Ovary (tissue), 9 donors: ENCODE results near the gene HIP1. TPM values are rescaled to one million over a fixed set of nuclear protein-coding genes. Genes with fewer than 3 reads are reported as not detected.
"Not testable (repeated sequence)": the region's sequence is repeated elsewhere in the genome, so short reads cannot be mapped to it uniquely, and the experiment has no call there.

ENCODE experiments used
- DNase-seq, 5 donors: peaks; one replicate each; pipeline ENCODE4 v3.0.0-alpha.2; 2019 to 2020
- H3K27ac ChIP-seq, 2 donors: fragments of 200-600 bp; one replicate each; pipeline versions ENCODE4 v1.5.1 to v1.8.0; 2019 to 2022
- H3K27me3 ChIP-seq: fragments of 200-600 bp; one replicate; pipeline ENCODE4 v1.8.0; 2022
- H3K36me3 ChIP-seq: fragments of 200-600 bp; sonication (generic); one replicate; pipeline ENCODE4 v1.5.1; 2019
- H3K4me1 ChIP-seq: one replicate; pipeline ENCODE4 v1.8.1; 2013; ENCODE audit warnings: mild to moderate bottlenecking, moderate library complexity; ENCODE audit not compliant: insufficient read depth
- H3K4me3 ChIP-seq: fragments of 200-600 bp; sonication (generic); one replicate; pipeline ENCODE4 v1.5.1; 2017
- H3K9me3 ChIP-seq, 2 donors: fragments of 200-600 bp in 1 of 2; sonication (generic) in 1 of 2; one replicate each; pipeline versions ENCODE4 v1.5.1 to v1.8.1; 2013 to 2019; ENCODE audit warnings: mild to moderate bottlenecking in 1 of 2, moderate library complexity in 1 of 2
- CTCF ChIP-seq, 3 donors: fragments of 450-650 bp in 2 of 3; fragments of 200-600 bp in 1 of 3; IDR thresholded peaks; one replicate each; pipeline versions ENCODE4 v1.5.1 to v1.8.0; 2016 to 2022; ENCODE audit warnings: antibody characterized with exemption in 3 of 3, mild to moderate bottlenecking in 1 of 3
- EP300 ChIP-seq: sonication (generic); formaldehyde crosslinking; IDR thresholded peaks from one replicate; pipeline ENCODE4 v1.6.1; 2017; ENCODE audit warnings: antibody characterized with exemption
- POLR2A ChIP-seq: fragments of 450-650 bp; IDR thresholded peaks from one replicate; pipeline ENCODE4 v1.6.1; 2017; ENCODE audit warnings: antibody characterized with exemption, mild to moderate bottlenecking, moderate library complexity
- WGBS, 3 donors: extraction: QIAGEN DNeasy Blood & Tissue Kit in 1 of 3; methylation state at CpG; one replicate each; pipeline versions ENCODE4 v1.1.5 to v1.1.7; 2013 to 2017; 5-methylcytosine and 5-hydroxymethylcytosine counted together
- intact Hi-C, 4 donors: fragments of 100-400 bp; cut with DNase I; formaldehyde crosslinking; loops; one replicate each; pipeline versions ENCODE4 v1.11.0 to v1.15.1; 2022 to 2023
- polyA plus RNA-seq, 2 donors: library from polyadenylated mRNA; stranded (reverse); fragments of 200-250 nt in 1 of 2; fragments of 350-450 nt in 1 of 2; fragmentation: Illumina TruSeq in 1 of 2; extraction: RNeasy Lipid Tissue Mini Kit (QIAGEN cat#74804) in 1 of 2; gene quantifications; one replicate each; pipeline ENCODE4 v1.2.3, GENCODE V29; 2013 to 2014
- total RNA-seq, 7 donors: library from RNA; depleted of rRNA in 2 of 7; stranded (reverse); fragments of >200 nt in 2 of 7; fragmentation: NEBNext Ultra II Directional in 3 of 7; extraction: Animal tissue kit (Norgen Biotek cat#: 25700) in 3 of 7; gene quantifications; one replicate each; pipeline versions ENCODE4 v1.1.0 to v1.2.4, GENCODE V29; 2016 to 2023
- donor health status: DM: no; HTN: no; CAD: no; lungs with moderate emphysema.
- donor health status: DM: no; HTN: no; CAD: no.
- donor health status: Bipolar disorder and iron deficiency.
- donor health status: DM: yes; HTN: yes; CAD: no.
- donor health status: DM: no; HTN: no; CAD: no.
- donor health status: DM: yes; HTN: yes; CAD: no.

Gene HIP1
- total and polyA plus RNA-seq, 9 donors, result 9.4 to 31.4 (median 16.8) TPM

- Histone ChIP-seq H3K4me1 (peaks cover 4% of the 10 kb centered on the region), H3K36me3 (no peaks in the 10 kb centered on the region), H3K27ac (no peak overlapping the region), H3K9me3 (no peaks in the 10 kb centered on the region), H3K27me3 (no peaks in the 10 kb centered on the region), H3K4me3 (no peak overlapping the region)
- no peak for TF ChIP-seq EP300
- TF ChIP-seq CTCF (IDR thresholded peaks at IDR 0.05), result no peak
- TF ChIP-seq POLR2A, result no peak
- WGBS, 3 donors, result 73 to 88% (median 78%) methylated on average over 3 to 4 of the region's 4 CpGs
- DNase-seq, result no peak
- intact Hi-C loops, result no loop called here
Measured at GRCh38 chr7:75696263-75697037, 42.3 kb downstream of the HIP1 start.

GRCh38 chr7:75694638-75695399, 43.9 kb downstream of the HIP1 start:
- TF ChIP-seq CTCF (IDR thresholded peaks at IDR 0.05) (no peak), EP300 (no peak), POLR2A (no peak)
- Histone ChIP-seq H3K27me3 (no peaks in the 10 kb centered on the region), H3K36me3 (no peaks in the 10 kb centered on the region), H3K4me1 (peaks cover 4% of the 10 kb centered on the region), H3K27ac (no peak overlapping the region), H3K9me3 (no peaks in the 10 kb centered on the region), H3K4me3 (no peak overlapping the region)
- no peak for DNase-seq
- WGBS, 3 donors, result 39 to 48% (median 47%) methylated on average over 6 of the region's 6 CpGs
- intact Hi-C loops, result no loop called here

GRCh38 chr7:75693668-75694067, 45.1 kb downstream of the HIP1 start:
- H3K27me3 ChIP-seq, H3K27ac ChIP-seq, DNase-seq, H3K4me3 ChIP-seq, H3K36me3 ChIP-seq, intact Hi-C loops, H3K9me3 ChIP-seq, H3K4me1 ChIP-seq: not testable (repeated sequence)
- 89 to 96% (median 93%) methylated on average over 6 of the region's 6 CpGs for WGBS, 3 donors

- H3K27me3 ChIP-seq, result no peaks in the 10 kb centered on the region
- TF ChIP-seq POLR2A, result no peak
- no peak for TF ChIP-seq CTCF (IDR thresholded peaks at IDR 0.05)
- TF ChIP-seq EP300, result no peak
- WGBS, 3 donors, result 88 to 93% (median 89%) methylated on average over 4 of the region's 4 CpGs
- H3K36me3 ChIP-seq, result no peaks in the 10 kb centered on the region
- no peak for DNase-seq
- H3K27ac ChIP-seq, result no peak overlapping the region
- no peaks in the 10 kb centered on the region for H3K9me3 ChIP-seq
- no peak overlapping the region for H3K4me3 ChIP-seq
- H3K4me1 ChIP-seq, result peaks cover 11% of the 10 kb centered on the region
- intact Hi-C loops, result no loop called here
Measured at GRCh38 chr7:75691793-75692543, 46.8 kb downstream of the HIP1 start.
